GM21825 (cell line): ENCODE results near the gene PGM2L1.
"Not testable (repeated sequence)": the region's sequence is repeated elsewhere in the genome, so short reads cannot be mapped to it uniquely, and the experiment has no call there.

Experiments
- ATAC-seq: cut with Tn5 transposase; IDR thresholded peaks from one replicate; pipeline ENCODE4 v1.9.1; 2021; ENCODE audit warnings: mild to moderate bottlenecking, moderate library complexity; ENCODE audit not compliant: unreplicated experiment

The PGM2L1 gene

GRCh38 chr11:74398244-74399159 is at the start of gene PGM2L1:
Gene PGM2L1 (minus strand): TSS chr11:74398433. CDS start chr11:74398161, 272 bp downstream.
- peak; percentile 92 for ATAC-seq

GRCh38 chr11:74447720-74448119 is 49.5 kb upstream of the PGM2L1 start:
- ATAC-seq: no peak

- ATAC-seq: no peak
Measured at GRCh38 chr11:74446532-74446938, 48.3 kb upstream of the PGM2L1 start.

GRCh38 chr11:74444173-74444826 is 46.1 kb upstream of the PGM2L1 start:
- ATAC-seq: no peak

GRCh38 chr11:74443071-74443864 is 45.0 kb upstream of the PGM2L1 start:
- ATAC-seq: no peak

- no peak for ATAC-seq
Measured at GRCh38 chr11:74442636-74443035, 44.4 kb upstream of the PGM2L1 start.

- ATAC-seq: no peak
Measured at GRCh38 chr11:74438681-74439080, 40.4 kb upstream of the PGM2L1 start.

- ATAC-seq: no peak
Measured at GRCh38 chr11:74437441-74438042, 39.3 kb upstream of the PGM2L1 start.

- no peak for ATAC-seq
Measured at GRCh38 chr11:74434528-74434927, 36.3 kb upstream of the PGM2L1 start.

GRCh38 chr11:74429205-74429604 is 31.0 kb upstream of the PGM2L1 start:
- no peak for ATAC-seq

- no peak for ATAC-seq
Measured at GRCh38 chr11:74427384-74427886, 29.2 kb upstream of the PGM2L1 start.

GRCh38 chr11:74425100-74425499 is 26.9 kb upstream of the PGM2L1 start:
- no peak for ATAC-seq

GRCh38 chr11:74418509-74418895 is 20.3 kb upstream of the PGM2L1 start:
- ATAC-seq: no peak

- no peak for ATAC-seq
Measured at GRCh38 chr11:74417860-74418508, 19.8 kb upstream of the PGM2L1 start.

- no peak for ATAC-seq
Measured at GRCh38 chr11:74417379-74417804, 19.2 kb upstream of the PGM2L1 start.

GRCh38 chr11:74416974-74417373 is 18.7 kb upstream of the PGM2L1 start:
- not testable (repeated sequence) for ATAC-seq

- no peak for ATAC-seq
Measured at GRCh38 chr11:74412733-74413359, 14.6 kb upstream of the PGM2L1 start.

- no peak for ATAC-seq
Measured at GRCh38 chr11:74412321-74412720, 14.1 kb upstream of the PGM2L1 start.

GRCh38 chr11:74409633-74410032 is 11.4 kb upstream of the PGM2L1 start:
- no peak for ATAC-seq
